Epidermal melanocyte (primary cell): ENCODE data around the gene SULT6B1.
"Not testable (repeated sequence)": the region's sequence is repeated elsewhere in the genome, so short reads cannot be mapped to it uniquely, and the experiment has no call there.

Experiments used
- DNase-seq: peaks from one replicate; pipeline ENCODE4 v3.0.0; 2011; ENCODE audit warnings: low spot score; ENCODE audit not compliant: insufficient read length

Gene SULT6B1

DNA sequence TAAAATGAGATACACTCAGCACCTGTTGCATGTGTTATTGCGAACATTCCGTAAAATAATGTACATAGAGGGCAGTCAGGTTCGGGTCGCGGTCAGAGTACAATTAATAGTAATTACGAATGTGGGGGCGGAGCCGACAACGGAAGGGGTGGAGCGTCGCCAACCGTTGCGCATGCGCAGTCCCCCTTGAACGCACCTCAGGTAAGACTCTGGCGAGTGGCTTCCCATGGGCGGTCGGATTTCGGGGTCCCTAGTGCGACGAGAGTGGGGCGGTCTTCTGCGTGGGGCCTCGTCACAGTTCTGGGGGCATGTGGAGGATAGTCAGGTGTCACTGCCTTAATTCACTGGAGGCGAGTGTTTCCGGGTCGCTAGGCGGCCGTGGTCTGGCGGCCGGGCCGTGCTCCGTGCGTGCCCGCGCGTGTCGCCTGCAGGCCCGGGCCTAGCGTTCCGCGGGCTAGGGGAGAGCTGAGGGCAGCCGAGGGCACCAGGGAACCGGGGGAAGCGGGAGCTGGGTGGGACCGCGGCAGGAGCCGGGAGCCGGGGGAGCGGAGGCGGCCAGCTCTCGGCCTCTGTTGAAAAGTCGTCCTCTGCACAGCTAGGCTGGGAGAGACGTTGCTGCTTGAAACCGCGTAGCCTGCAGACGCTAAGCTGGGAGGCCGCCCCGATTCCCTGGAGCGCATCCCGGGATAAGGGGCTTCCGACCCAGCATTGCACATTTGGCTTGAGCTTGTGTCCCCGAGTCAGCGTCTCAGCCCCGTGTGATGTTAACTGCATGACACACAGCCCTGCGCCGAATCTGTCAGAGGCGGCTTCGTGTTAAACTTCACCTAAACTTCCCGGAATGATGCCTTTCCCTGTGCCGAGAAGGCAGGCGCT is 8.1 kb upstream of the SULT6B1 start, which contains the start of gene CEBPZOS:
Gene CEBPZOS (plus strand): TSS at position 177 of the 876 bp plus-strand sequence. CDS start 3,209 bp downstream, outside the sequence.
- peak; percentile 80 for DNase-seq

DNA sequence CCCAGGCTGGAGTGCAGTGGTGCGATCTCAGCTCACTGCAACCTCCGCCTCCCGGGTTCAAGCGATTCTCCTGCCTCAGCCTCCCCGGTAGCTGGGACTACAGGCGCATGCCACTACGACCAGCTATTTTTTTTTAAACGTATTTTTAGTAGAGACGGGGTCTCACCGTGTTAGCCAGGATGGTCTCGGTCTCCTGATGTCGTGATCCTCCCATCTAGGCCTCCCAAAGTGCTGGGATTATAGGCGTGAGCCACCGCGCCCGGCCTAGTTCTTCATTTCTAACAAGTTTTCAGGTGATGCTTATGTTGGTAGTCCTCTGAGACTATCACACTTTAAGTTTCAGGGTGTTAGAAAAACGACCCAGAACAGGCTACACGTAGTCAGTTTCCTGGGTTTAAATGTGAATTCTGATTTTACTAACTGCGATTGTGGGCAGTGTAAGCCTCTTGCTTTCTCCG is 7.4 kb upstream of the SULT6B1 start:
- DNase-seq = not testable (repeated sequence)

DNA sequence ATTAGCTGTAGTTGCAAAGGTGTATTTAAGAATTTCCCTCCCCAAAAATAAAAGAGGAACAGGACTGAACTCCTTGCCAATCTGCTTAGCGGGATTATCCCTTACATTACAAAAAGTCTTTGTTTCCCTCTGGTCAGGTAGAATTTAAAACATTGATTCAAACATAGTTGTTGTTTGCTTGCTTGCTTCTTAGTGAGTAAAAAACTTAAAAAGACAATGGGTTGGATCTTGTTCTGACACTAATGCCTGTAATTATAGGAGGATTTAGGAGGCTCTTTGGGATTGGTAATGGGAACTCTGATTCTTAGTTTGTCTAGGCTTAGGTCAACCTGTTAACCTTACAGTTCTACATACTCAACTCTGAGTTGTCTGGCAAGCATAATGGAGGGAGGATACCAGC is 4.1 kb upstream of the SULT6B1 start:
- DNase-seq = no peak

DNA sequence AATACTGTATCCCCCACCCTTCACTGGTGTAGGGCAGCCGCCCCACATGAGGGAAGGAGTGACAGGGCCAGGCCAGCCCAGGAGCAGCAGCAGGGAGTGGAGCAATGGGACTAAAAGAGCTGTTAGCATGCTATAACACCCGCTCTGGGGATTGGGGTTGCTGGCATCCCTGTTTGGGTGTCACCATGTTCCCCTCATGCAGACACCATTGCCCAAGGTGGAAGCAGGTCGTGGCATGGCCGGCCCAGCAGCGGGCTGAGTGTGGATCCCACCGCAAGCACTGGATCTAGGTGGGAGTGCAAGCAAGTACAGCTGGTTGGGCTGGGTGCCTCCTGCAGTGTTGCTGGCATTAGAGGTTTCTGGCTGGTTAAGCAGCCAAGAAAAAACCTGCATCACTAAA is 3.3 kb upstream of the SULT6B1 start:
- no peak for DNase-seq

DNA sequence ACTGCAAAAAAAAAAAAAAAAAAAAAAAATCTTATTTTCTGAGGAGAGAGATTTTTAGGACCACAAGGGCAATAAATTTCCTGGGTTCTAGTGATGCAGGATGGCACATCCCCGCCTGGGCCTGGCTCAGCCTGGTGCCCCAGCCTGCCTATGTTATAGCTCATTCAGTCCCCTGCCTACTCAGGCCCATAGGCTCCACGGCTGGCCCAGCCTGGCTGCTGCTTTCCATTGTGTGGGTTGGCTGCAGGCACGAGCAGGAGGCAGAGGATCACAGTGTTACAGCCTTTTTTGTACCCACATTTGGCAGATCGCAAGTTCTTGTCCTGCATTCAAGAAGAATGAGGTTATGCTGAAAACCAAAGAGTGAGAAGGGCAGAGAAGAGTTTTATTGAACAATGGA is 2.8 kb upstream of the SULT6B1 start:
- DNase-seq = no peak

DNA sequence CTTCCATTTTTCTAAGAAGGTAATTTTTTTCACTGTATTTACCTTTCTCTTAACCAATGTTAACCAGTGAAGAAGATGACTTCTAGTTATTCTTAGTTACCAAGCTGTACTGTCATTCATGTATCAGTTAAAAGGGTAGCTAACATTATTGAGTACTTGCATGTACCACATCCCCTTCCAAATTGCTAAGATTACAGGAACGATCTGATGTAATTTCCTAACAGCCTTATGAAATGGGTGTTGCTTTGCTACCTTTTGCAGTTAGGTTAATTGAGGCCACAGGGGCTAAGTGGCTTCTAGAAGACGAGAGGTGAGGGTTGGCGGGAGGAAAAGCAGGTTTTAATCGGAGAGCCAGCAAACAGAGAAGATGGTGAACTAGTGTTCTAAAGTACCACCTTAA is 1.8 kb upstream of the SULT6B1 start:
- no peak for DNase-seq

DNA sequence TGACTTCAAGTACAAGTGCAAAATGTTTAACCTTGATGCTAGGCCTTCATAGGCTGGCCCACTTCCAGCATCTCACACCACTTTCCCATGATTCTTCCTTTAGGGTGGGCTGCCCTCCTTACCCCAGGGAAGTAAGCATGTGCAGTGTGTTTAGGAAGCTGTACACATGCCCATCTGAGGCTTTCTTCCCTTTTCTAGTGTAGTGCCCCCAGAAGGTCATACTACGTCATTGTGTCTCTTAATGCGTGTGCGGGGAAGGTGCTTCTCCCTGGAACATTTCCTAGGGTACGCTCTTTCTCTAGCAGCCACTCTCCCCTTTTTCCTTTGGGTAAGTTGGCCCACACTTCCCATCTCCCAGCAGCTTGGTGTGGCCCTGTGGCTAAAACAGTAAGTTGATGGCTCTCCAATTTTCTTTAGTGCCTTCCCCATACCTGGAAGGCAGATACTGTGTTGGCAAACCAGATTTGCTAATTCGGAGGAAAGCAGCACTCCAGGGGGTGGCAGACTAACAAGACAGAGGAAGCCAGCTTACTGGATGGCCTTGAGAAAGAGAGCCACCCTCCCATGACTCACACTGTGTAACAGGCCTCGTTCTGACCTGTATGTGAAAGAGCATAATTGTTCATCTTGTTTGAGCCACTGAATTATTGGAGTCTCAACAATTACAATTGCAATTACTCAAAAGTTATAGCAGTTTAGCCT is 1.1 kb upstream of the SULT6B1 start:
- DNase-seq = no peak

DNA sequence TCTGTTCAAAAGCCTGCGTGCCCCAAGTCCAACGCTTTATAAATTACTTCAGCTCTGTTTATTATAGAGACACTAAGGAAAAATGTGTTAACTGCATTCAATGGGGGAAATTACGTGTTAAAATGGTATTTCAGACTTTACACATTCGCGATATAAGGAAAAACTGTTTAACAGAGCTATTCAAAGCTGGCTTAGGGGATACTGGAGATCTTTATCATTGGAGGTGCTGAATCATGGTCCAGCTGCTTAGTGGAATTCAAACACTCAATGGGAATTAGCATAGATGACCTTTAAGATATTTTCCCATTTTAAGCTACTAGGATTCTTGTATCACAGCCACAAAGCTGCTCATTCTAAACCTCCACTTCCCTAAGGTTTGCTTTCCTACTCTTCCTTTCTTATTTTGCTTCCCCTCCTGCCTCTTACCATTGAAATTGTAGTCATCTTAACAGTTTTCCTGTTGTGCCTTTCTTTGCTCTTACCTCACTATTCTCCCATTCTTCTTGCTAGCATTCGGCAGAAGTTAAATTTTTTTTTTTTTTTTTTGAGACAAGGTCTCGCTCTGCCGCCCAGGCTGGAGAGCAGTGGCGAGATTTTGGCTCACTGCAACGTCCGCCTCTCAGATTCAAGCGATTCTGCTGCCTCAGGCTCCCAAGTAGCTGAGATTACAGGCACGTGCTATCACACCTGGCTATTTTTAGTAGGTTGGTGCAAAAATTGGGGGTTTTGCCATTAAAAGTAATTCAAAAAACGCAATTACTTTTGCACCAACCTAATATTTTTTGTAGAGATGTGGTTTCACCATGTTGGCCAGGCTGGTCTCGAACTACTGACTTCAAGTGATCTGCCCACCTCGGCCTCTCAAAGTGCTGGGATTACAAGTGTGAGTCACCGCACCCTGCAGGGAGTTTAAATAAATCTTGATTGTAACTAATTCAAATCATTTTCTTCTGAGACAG is 6.5 kb downstream of the SULT6B1 start:
- no peak for DNase-seq

DNA sequence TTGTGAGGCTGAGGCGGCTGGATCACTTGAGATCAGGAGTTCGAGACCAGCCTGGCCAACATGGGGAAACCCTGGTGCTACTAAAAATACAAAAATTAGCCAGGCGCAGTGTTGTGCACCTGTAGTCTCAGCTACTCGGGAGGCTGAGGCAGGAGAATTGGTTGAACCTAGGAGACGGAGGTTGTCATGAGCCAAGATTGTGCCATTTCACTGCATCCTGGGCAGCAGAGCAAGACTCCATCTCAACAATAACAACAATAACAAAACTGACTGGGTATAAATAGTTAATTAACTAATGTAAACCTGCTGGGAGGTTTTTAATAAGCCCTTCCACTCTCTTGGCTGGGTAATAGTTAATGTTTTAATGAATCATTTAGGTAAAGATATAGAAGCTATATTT is 7.8 kb downstream of the SULT6B1 start:
- DNase-seq = no peak

DNA sequence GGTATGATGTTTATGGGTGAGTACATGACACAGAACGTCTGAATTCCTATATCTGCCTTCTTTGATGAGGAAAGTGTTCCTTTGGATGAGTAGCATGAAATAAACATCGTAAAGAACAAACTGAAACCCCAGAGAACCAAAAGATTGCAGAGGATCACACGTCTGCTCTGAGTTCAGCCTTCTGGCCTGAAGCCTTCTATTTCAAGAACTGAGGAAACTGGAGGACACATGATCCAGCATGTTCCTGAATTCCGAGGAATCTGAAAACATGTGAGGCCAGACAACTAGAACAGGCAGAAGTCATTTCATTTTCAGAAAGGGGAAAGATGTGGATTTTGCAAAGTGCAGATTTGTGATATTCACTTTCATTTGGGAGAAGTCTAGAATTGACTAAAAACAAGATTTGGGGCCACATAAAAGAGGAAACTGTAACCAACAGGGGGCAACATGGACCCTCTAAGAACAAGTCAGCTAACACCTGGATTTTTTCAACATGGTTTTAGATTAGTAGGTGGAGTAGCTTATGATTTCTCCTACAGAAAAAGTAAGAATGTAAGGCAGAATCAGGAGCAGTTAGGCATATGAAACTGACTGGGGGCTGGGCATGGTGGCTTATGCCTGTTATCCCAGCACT is 8.3 kb downstream of the SULT6B1 start:
- no peak for DNase-seq

DNA sequence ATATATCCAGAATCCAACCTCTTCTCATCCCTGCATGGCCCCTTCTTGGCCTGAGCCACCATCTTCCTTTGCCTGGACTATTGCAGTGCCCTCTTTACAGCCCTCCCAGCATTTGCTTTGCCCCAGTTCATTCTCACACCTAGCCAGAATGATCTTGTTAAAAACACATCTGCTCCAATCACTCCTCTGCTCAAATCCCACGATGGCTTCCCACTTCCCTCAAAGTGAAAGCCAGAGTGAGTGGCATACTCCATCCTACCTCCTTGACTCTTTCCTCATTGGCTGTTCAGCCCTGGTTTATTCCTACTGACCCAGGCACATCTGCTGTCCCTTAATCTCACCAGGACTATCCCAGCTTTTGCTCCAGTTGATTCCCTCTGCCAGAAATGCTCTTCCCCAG is 14.7 kb downstream of the SULT6B1 start:
- DNase-seq = no peak

DNA sequence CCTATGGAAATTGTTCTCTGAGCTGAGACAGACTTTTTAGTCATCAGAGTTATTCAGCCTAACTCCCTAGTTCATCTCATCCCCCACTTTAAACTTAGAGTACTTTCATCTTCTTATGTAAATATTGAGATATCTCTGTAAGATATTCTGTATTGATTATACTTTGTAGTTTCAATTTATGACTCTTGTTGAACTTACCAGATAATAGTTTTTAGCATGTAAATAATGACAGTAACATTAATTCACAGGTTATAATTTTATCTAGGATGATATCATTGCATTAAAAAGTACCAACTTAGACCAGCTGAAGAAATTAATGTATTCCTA is 16.9 kb downstream of the SULT6B1 start:
- DNase-seq = no peak

DNA sequence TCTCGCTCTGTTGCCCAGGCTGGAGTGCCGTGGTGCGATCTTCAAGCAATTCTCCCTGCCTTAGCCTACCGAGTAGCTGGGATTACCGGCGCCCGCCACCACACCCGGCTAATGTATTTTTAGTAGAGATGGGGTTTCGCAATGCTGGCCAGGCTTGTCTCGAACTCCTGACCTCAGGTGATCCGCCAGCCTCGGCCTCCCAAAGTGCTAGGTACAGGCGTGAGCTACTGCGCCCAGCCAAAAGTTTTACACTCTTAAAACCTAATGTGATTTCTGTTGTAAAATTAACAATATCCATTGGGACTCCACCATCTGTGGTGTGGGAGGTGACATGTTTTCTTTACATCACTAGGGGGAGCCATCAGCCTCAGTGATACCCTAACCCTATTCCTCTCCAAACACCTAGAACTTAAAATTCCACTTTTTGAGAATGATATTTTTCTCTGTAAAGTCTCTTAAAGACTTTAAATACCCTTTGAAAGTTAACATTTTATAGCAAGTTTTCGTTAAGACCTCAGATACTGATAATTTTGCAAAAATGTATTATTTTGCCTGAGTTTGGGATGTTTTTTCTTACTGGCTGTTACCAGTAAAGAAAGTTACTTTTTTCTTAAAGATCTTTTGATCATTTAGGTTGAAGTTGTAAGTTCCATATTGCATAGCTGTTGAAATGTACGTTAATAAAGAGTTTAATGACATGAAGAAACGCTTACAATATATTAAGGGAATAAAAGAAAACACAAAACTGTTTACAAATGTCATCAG is 20.1 kb downstream of the SULT6B1 start:
- DNase-seq = peak; percentile 72

DNA sequence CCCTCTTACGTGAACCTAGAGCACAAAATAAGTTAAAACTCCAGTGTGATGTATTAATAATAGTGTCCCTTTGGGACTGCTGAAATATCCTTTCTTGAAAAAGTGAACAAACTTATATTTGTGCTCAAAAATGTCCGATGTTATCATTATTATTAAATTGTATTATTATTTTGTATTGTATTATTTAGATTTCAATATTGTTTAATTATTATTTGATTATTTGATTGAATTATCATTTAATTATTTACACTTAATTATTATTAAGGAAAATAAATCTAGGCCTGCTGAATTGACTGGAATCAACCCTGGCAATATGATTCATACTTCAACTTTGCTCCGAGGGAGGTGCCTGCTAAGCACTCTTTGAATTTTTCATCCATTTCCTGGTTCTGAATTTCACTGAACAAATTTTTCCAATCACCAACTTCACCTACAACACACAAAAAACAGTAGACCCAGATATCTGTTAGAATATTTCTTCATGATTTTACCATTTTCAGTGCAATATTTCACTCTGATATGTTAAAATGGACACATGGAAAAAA is 20.8 kb downstream of the SULT6B1 start:
- DNase-seq = no peak

DNA sequence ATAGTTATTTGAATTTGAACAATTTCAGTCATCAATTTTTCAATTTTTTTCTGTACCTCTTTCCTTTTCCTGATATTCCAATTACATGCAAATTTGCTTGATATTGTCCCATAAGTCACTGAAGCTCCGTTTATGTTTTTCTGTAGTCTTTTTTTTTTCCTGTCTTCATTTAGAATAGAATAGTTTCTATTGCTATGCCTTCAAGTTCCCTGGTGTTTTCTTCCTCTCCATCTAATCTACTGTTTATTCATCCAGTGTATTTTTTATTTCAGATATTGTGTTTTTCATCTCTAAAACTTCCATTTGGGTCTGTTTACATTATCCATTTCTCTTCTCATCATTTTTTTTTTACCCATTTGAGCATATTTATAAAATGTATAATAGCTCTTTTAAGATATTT is 23.7 kb downstream of the SULT6B1 start:
- DNase-seq = no peak

DNA sequence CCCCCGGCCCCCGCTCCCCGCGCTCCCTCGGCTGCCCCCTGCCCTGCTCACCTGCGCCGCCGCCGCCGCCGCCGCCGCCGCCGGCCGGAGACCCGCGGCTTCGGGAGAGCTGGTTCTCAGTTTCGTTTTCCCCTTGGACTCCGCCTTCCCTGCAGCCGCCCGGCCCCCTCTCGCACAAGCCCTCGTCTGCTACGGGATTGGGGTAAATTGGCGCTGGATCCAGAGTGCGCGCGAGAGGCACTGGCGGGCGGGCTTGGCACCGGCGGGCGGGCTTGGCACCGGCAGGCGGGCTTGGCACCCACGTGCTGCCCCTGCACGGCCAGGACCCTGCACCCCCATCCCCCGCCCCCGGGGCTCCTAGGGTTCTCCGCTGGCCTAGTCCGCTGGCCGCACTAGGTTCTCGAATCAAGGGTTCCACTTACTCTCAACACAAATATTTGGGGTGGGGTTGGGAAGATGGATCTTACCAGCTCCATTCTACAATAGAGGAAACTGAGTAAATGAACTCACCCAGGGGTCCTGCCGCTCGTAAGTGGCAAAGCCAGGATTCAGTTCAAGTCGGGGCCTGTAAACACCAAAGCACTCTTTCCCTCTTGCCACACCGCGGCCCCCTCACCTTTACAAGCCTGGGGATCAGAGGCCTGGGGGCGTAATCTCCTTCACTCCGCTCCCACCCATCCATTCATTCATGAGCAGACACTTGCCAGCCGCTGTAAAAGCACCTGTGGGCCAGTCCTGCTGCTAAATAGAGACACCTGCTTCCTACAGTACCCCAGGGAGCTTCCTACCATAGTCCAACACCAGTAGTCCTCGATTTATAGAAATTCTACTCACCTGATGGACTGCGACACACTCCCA is 31.4 kb downstream of the SULT6B1 start, which contains the start of gene EIF2AK2:
Gene EIF2AK2 (minus strand): TSS at position 124 of the 858 bp plus-strand sequence. CDS start 9,174 bp downstream, outside the sequence.
- peak; percentile 95 for DNase-seq

DNA sequence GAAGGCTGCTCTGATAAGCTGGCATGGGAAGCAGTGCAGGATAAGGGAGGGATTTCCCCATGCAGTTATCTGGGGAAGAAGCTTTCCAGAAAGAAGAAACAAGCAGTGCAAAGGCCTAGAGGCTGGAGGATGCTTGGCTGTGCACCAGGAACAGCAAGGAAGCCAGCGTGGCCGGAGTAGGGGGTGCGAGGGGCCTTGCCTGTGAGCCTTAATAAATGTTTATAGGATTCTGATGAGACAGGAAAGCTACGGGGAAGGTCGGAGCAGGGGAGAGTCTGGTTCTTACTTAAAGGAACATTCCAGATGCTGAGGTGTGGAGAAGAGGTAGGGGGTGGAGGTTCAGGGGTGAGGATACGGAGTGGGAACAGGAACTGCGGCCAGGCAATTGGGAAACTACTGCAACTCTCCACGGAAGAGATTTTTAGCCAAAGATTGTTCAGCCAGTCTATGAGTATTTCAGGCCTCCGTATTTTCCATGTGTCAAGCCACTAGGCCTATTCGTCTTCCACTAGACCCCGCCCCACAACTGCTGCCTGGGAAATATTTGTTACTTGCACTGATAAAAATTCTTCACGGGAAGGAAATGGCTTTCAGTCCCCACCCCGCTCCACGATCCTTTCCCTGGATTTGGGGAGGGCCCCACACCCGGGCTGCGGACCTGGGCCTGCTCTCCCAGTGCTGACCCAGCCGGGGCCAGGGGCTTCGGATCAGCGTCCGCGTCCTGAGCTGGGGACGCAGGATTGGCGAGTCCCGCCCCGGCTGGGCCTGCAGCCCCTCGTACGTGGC is 32.2 kb downstream of the SULT6B1 start:
- DNase-seq = peak; percentile 52

DNA sequence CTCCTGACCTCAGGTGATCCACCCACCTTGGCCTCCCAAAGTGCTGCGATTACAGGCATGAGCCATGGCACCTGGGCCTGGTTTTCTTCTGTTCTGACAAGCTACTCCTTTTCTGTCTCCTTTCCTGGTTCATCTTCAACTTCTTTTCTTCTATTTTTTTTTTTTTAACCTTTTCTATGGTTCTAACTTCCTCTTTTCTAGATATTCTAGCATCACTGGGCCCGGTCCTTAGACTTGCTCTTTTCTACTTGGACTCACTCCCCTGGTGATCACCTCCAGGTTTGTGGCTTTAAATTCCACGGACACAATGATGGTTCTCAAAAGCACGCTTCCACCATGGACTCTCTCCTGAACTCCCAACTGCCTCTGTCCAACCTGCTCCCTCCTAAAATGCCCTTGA is 33.7 kb downstream of the SULT6B1 start:
- DNase-seq = no peak
